ENCODE results near the gene RDH13.
"Not testable (repeated sequence)": the region's sequence is repeated elsewhere in the genome, so short reads cannot be mapped to it uniquely, and the experiment has no call there.

RDH13 gene

DNA sequence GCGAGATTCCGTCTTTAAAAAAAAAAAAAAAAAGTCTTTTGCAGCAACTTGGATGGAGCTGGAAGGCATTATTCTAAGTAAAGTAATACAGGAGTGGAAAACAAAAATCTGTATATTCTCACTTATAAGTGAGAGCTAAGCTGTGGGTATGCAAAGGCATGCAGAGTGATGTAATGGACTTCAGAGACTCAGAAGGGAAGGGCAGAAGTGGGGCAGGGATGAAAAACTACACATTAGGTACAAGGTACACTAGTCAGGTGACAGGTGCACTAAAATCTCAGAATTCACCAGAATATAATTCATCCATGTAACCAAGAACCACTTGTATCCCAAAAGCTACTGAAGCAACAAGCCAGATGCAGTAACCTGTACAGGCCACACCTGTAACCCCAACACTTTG lies 26.9 kb downstream of the RDH13 start:
- Histone ChIP-seq H3K79me2 (ENCODE audit: insufficient read depth, low read length) (peaks cover 38% of the 10 kb centered on the region), H3K36me3 (ENCODE audit: insufficient read depth, low read length) (no peaks in the 10 kb centered on the region), H3K4me3 (ENCODE audit: low read depth in 1 of 2, low read length in 2 of 2) (no peak overlapping the region), H3K9ac (ENCODE audit: low read depth, low read length) (no peak overlapping the region), H4K20me1 (ENCODE audit: insufficient read depth, low read length) (peaks cover 25% of the 10 kb centered on the region), H3K4me2 (ENCODE audit: insufficient read depth, low read length) (no peak overlapping the region), H3K27me3 (ENCODE audit: insufficient read depth, low read length, poor library complexity) (no peaks in the 10 kb centered on the region), H3K27ac (ENCODE audit: low read length) (no peak overlapping the region), H3K9me3 (ENCODE audit: insufficient read depth, low read length, severe bottlenecking) (no peaks in the 10 kb centered on the region), H3K4me1 (ENCODE audit: insufficient read depth, low read length) (peaks cover 3% of the 10 kb centered on the region), H2AFZ (ENCODE audit: low read depth, low read length) (no peak overlapping the region)
- TF ChIP-seq EZH2 (IDR thresholded peaks at IDR 0.05; ENCODE audit: borderline replicate concordance, low read depth, low read length, severe bottlenecking) = no peak
- TF ChIP-seq, protein P1, sequence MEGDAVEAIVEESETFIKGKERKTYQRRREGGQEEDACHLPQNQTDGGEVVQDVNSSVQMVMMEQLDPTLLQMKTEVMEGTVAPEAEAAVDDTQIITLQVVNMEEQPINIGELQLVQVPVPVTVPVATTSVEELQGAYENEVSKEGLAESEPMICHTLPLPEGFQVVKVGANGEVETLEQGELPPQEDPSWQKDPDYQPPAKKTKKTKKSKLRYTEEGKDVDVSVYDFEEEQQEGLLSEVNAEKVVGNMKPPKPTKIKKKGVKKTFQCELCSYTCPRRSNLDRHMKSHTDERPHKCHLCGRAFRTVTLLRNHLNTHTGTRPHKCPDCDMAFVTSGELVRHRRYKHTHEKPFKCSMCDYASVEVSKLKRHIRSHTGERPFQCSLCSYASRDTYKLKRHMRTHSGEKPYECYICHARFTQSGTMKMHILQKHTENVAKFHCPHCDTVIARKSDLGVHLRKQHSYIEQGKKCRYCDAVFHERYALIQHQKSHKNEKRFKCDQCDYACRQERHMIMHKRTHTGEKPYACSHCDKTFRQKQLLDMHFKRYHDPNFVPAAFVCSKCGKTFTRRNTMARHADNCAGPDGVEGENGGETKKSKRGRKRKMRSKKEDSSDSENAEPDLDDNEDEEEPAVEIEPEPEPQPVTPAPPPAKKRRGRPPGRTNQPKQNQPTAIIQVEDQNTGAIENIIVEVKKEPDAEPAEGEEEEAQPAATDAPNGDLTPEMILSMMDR (IDR thresholded peaks at IDR 0.05; ENCODE audit: borderline replicate concordance, extremely low read depth, low read length, poor library complexity, severe bottlenecking) = no peak
- ATAC-seq (ENCODE audit: insufficient read depth, low read depth) = no peak
- no peak for DNase-seq

DNA sequence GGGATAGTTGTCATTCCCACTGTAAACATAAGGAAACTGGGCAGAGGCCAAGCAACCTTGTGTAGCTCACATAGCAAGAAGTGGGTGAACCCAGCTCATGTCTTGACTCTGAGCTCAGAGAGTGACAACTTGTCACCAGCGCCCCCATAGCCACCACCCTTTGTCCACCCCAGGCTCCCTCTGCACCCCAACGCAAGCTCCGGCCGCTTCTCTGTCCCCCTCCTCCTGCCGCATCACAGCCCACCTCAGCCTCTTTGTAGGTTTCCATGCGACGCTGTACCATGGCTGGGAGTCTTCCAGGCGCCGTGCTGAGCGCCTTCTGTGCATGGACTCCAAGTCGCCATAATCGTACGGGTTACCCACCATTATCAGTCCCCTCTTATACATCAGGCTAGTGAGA lies 28.2 kb downstream of the RDH13 start:
- Histone ChIP-seq H3K9ac (ENCODE audit: low read depth, low read length) (no peak overlapping the region), H3K36me3 (ENCODE audit: insufficient read depth, low read length) (no peaks in the 10 kb centered on the region), H4K20me1 (ENCODE audit: insufficient read depth, low read length) (peaks cover 25% of the 10 kb centered on the region), H3K79me2 (ENCODE audit: insufficient read depth, low read length) (peaks cover 41% of the 10 kb centered on the region), H3K4me3 (ENCODE audit: low read depth in 1 of 2, low read length in 2 of 2) (no peak overlapping the region), H3K4me2 (ENCODE audit: insufficient read depth, low read length) (no peak overlapping the region), H3K9me3 (ENCODE audit: insufficient read depth, low read length, severe bottlenecking) (no peaks in the 10 kb centered on the region), H3K27me3 (ENCODE audit: insufficient read depth, low read length, poor library complexity) (no peaks in the 10 kb centered on the region), H3K4me1 (ENCODE audit: insufficient read depth, low read length) (no peaks in the 10 kb centered on the region), H3K27ac (ENCODE audit: low read length) (no peak overlapping the region), H2AFZ (ENCODE audit: low read depth, low read length) (no peak overlapping the region)
- no peak for ATAC-seq (ENCODE audit: insufficient read depth, low read depth)
- no peak for DNase-seq
- TF ChIP-seq EZH2 (IDR thresholded peaks at IDR 0.05; ENCODE audit: borderline replicate concordance, low read depth, low read length, severe bottlenecking) = no peak
- TF ChIP-seq, protein P1 (IDR thresholded peaks at IDR 0.05; ENCODE audit: borderline replicate concordance, extremely low read depth, low read length, poor library complexity, severe bottlenecking) = no peak

DNA sequence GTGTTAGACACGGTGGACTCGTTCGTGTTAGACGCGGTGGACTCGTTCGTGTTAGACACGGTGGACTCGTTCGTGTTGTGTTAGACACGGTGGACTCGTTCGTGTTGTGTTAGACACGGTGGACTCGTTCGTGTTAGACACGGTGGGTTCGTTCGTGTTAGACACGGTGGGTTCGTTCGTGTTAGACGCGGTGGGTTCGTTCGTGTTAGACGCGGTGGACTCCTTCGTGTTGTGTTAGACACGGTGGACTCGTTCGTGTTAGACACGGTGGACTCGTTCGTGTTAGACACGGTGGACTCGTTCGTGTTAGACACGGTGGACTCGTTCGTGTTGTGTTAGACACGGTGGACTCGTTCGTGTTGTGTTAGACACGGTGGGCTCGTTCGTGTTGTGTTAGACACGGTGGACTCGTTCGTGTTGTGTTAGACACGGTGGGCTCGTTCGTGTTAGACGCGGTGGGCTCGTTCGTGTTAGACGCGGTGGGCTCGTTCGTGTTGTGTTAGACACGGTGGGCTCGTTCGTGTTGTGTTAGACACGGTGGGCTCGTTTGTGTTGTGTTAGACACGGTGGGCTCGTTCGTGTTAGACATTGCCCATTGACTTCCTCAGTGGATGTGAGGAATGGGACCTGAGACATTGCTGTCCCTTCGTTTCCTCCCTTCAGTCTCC lies 29.8 kb downstream of the RDH13 start:
- H3K79me2 ChIP-seq (ENCODE audit: insufficient read depth, low read length) = peaks cover 41% of the 10 kb centered on the region
- not testable (repeated sequence) for DNase-seq; H3K4me3 ChIP-seq (ENCODE audit: low read depth in 1 of 2, low read length in 2 of 2); H3K9ac ChIP-seq (ENCODE audit: low read depth, low read length); H3K4me1 ChIP-seq (ENCODE audit: insufficient read depth, low read length); H3K4me2 ChIP-seq (ENCODE audit: insufficient read depth, low read length); H3K9me3 ChIP-seq (ENCODE audit: insufficient read depth, low read length, severe bottlenecking); H3K27ac ChIP-seq (ENCODE audit: low read length); H2AFZ ChIP-seq (ENCODE audit: low read depth, low read length); ATAC-seq (ENCODE audit: insufficient read depth, low read depth); H3K36me3 ChIP-seq (ENCODE audit: insufficient read depth, low read length); H3K27me3 ChIP-seq (ENCODE audit: insufficient read depth, low read length, poor library complexity)
- H4K20me1 ChIP-seq (ENCODE audit: insufficient read depth, low read length) = peaks cover 24% of the 10 kb centered on the region

DNA sequence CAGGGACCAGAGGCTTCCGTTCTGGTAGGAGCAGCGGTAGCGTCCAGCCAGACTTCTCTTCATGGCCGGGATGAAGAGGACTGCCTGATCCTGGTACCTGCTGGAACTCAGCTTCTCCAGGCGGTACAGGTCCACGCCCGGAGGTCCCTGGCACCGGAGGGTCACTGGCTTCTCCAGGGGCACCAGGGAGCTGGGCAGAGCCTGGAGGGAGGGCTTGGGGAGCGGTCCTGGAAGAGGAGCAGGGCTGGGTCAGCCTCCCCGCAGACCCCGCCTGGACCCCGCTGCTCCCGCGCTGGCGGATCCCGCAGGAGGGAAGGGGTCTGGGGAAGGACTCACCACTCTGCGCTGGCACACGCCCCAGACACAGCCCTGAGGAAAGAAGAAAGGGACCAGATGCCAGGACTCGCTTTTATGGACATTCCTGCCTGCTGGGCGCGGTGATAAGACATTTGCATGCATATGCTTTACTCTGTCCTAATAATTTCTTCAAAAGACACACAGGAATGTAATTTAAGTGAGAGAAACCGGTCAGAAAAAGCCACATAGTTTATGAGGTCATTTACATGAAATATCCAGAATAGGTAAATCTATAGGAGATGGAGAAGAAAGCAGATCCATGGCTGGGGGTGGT lies 30.7 kb downstream of the RDH13 start:
- H3K27ac ChIP-seq (ENCODE audit: low read length) = no peak overlapping the region
- no peaks in the 10 kb centered on the region for H3K27me3 ChIP-seq (ENCODE audit: insufficient read depth, low read length, poor library complexity)
- no peak overlapping the region for H2AFZ ChIP-seq (ENCODE audit: low read depth, low read length)
- DNase-seq = no peak
- ATAC-seq (ENCODE audit: insufficient read depth, low read depth) = no peak
- H3K4me2 ChIP-seq (ENCODE audit: insufficient read depth, low read length) = no peak overlapping the region
- H3K79me2 ChIP-seq (ENCODE audit: insufficient read depth, low read length) = peaks cover 38% of the 10 kb centered on the region; the same call in 1 of the 2 replicates
- no peaks in the 10 kb centered on the region for H3K9me3 ChIP-seq (ENCODE audit: insufficient read depth, low read length, severe bottlenecking)
- no peaks in the 10 kb centered on the region for H3K4me1 ChIP-seq (ENCODE audit: insufficient read depth, low read length)
- H4K20me1 ChIP-seq (ENCODE audit: insufficient read depth, low read length) = peaks cover 29% of the 10 kb centered on the region
- H3K9ac ChIP-seq (ENCODE audit: low read depth, low read length) = no peak overlapping the region
- no peak overlapping the region for H3K4me3 ChIP-seq (ENCODE audit: low read depth in 1 of 2, low read length in 2 of 2)
- no peak for TF ChIP-seq EZH2 (IDR thresholded peaks at IDR 0.05; ENCODE audit: borderline replicate concordance, low read depth, low read length, severe bottlenecking)
- TF ChIP-seq, protein P1 (IDR thresholded peaks at IDR 0.05; ENCODE audit: borderline replicate concordance, extremely low read depth, low read length, poor library complexity, severe bottlenecking) = no peak
- H3K36me3 ChIP-seq (ENCODE audit: insufficient read depth, low read length) = no peaks in the 10 kb centered on the region

All from DND-41 (cell line).